HL-60 (cell line): ENCODE measurements around the gene PLXNB2.

Source experiments
- CTCF ChIP-seq: IDR thresholded peaks from one replicate; pipeline ENCODE4 v1.5.1; 2011; ENCODE audit warnings: low read length, control low read depth, inconsistent platforms; ENCODE audit not compliant: insufficient read depth
- GABPA ChIP-seq: IDR thresholded peaks from 2 replicates; pipeline ENCODE4 v1.6.1; 2012; ENCODE audit warnings: low read depth
- POLR2AphosphoS5 ChIP-seq: IDR thresholded peaks from 2 replicates; pipeline ENCODE4 v1.6.1; 2012; ENCODE audit warnings: low read depth
- REST ChIP-seq: IDR thresholded peaks from 2 replicates; pipeline ENCODE4 v1.6.1; 2012; ENCODE audit warnings: low read depth; ENCODE audit not compliant: insufficient replicate concordance
- SPI1 ChIP-seq: IDR thresholded peaks from 2 replicates; pipeline ENCODE4 v1.6.1; 2012; ENCODE audit warnings: low read depth, mild to moderate bottlenecking, borderline replicate concordance

GRCh38 chr22:50329236-50329635 lies 21.8 kb upstream of the PLXNB2 start:
- no peak for TF ChIP-seq POLR2AphosphoS5
- TF ChIP-seq CTCF, result no peak
- no peak for TF ChIP-seq SPI1
- no peak for TF ChIP-seq GABPA
- TF ChIP-seq REST, result no peak
